IPS-18a (cell line): ENCODE data around the gene LBHD2.

Experiments
- H3K27ac ChIP-seq: one replicate; pipeline ENCODE4 v1.5.1; 2013; ENCODE audit warnings: low read length
- H3K27me3 ChIP-seq: one replicate; pipeline ENCODE4 v1.6.1; 2013; ENCODE audit warnings: mild to moderate bottlenecking, low read length; ENCODE audit not compliant: control insufficient read depth, insufficient read depth
- H3K36me3 ChIP-seq: one replicate; pipeline ENCODE4 v1.6.1; 2013; ENCODE audit warnings: low read depth, low read length; ENCODE audit not compliant: control insufficient read depth
- H3K4me1 ChIP-seq: one replicate; pipeline ENCODE4 v1.6.1; 2013; ENCODE audit warnings: low read depth, low read length; ENCODE audit not compliant: control insufficient read depth
- H3K4me3 ChIP-seq: one replicate; pipeline ENCODE4 v1.5.1; 2013; ENCODE audit warnings: low read length
- H3K9ac ChIP-seq: one replicate; pipeline ENCODE4 v1.6.1; 2013; ENCODE audit warnings: mild to moderate bottlenecking, low read length, moderate library complexity
- H3K9me3 ChIP-seq: one replicate; pipeline ENCODE4 v1.6.1; 2013; ENCODE audit warnings: low read depth, low read length; ENCODE audit not compliant: control insufficient read depth

The LBHD2 gene

DNA sequence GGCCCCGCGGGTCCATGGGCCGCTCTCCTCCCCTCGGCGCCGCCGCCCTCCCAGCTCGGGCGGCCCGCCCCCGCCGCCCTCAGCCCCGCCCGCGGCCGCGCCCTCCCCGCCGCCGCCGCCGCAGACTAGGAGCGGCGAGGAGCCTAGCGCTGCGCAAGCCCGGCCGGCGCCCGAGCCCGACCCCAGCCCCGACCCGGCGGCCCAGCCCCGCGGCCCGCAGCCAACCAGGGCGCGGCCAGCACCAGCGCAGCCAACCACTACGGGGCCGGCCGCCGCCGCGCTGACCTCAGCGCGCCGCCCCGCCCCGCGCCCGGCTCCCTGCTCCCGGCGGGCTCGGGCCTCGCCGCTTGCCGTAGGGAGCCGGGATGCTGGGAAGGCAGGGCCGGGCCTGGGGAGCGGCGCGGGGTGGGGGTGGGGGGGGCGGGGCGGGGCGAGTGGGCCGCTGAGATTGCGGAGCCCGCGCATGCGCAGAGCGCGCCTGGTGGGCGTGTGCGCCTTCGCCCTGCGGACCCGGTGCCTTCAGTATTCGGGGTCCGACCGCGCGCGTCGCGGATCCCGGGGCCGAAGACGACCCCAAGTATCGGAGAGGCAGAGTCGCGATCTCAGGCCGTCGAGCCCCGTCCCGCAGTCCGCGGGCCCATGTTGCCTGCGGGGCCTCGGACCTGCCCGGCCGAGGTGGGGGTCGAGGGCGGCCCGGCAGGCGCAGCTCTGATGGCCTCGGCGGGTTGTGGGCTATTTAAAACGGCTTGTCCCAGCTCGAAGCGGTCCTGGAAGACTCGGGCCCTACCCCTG is 26.4 kb upstream of the LBHD2 start, which contains the start of gene CDC42BPB:
TSS of gene CDC42BPB (minus strand) at position 178 of the 792 bp plus-strand sequence. CDS start 376 bp downstream, outside the sequence.
- H3K4me3 ChIP-seq: peak within 1 kb of the TSS; percentile 88
- no peak within 1 kb of the TSS for H3K27ac ChIP-seq
- no peaks in the 10 kb centered on the region for H3K27me3 ChIP-seq
- no peaks in the 10 kb centered on the region for H3K36me3 ChIP-seq
- peak within 1 kb of the TSS; percentile 58 for H3K9ac ChIP-seq
- H3K9me3 ChIP-seq: no peaks in the 10 kb centered on the region
- H3K4me1 ChIP-seq: peaks cover 6% of the 10 kb centered on the region

DNA sequence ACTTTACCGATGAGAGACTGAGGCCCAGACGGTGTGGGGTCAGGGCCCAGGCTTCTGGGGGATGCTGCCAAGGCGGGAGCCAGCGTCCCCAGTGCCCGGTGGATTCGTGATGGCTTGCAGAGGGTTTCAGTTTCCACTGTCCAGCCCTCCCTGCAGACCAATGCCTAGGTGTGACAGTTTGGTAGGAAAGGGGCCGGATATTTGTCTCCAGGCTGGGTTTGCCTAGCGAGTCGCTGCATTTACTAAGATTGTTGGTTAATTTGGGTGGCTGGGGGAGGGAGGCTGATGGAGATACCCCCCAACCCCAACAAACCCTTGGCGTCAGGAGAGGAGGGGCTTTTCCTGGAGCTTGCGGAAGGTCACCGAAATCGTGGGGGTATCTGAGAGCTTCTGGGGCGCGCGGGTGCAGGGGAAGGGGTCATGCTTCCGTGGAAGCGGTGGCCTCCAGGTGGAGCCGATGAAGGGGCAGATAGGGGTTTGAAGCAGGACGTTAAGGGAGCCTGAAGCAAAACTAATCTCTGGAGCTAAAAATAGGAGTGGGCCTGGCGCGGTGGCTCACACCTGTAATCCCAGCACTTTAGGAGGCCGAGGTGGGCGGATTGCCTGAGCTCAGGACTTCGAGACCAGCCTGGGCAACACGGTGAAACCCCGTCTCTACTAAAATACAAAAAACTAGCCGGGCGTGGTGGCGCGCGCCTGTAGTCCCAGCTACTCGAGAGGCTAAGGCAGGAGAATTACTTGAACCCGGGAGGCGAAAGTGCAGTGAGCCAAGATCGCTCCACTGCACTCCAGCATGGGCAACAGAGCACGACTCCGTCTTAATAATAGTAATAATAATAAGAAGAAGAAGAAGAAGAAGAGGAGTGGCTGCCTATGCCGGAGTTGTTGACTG is 25.6 kb upstream of the LBHD2 start:
- H3K27ac ChIP-seq: no peak overlapping the region
- H3K4me3 ChIP-seq: peak overlapping the region; percentile 88

DNA sequence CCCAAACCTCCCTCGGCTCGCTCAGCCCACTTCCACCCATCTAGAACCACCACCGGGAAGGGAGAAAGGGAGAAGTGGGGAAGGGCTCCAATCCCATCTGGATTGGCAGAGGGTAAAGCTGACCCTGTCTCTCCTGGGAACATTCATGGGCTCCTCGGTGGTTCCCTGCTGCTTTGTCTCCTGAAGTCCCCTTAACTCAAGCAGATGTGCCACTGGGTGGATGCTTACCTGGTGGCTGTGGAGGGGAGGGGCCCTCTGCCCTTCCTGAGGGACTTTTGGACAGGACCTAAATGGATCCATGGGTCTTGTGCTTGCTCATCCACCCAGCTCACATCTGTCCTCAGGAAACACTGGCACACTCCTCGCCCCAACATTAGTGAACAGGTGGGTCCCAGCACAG is 24.5 kb upstream of the LBHD2 start:
- Histone ChIP-seq H3K27me3 (no peaks in the 10 kb centered on the region), H3K36me3 (no peaks in the 10 kb centered on the region), H3K9me3 (no peaks in the 10 kb centered on the region), H3K4me1 (peaks cover 6% of the 10 kb centered on the region), H3K27ac (no peak overlapping the region), H3K9ac (no peak overlapping the region), H3K4me3 (no peak overlapping the region)

More for the DNA sequence above, 25.6 kb upstream of the LBHD2 start:
- Histone ChIP-seq H3K9ac (peak overlapping the region; percentile 58), H3K4me1 (peaks cover 6% of the 10 kb centered on the region), H3K36me3 (no peaks in the 10 kb centered on the region), H3K9me3 (no peaks in the 10 kb centered on the region), H3K27me3 (no peaks in the 10 kb centered on the region)

- Histone ChIP-seq H3K36me3 (no peaks in the 10 kb centered on the region), H3K4me3 (no peak overlapping the region), H3K4me1 (no peaks in the 10 kb centered on the region), H3K27ac (no peak overlapping the region), H3K27me3 (no peaks in the 10 kb centered on the region), H3K9me3 (no peaks in the 10 kb centered on the region), H3K9ac (no peak overlapping the region)
Observed at GRCh38 chr14:103061482-103061976, 22.5 kb upstream of the LBHD2 start.

- H3K4me3 ChIP-seq: no peak overlapping the region
- H3K36me3 ChIP-seq: no peaks in the 10 kb centered on the region
- no peaks in the 10 kb centered on the region for H3K4me1 ChIP-seq
- no peak overlapping the region for H3K9ac ChIP-seq
- no peak overlapping the region for H3K27ac ChIP-seq
- no peaks in the 10 kb centered on the region for H3K27me3 ChIP-seq
- H3K9me3 ChIP-seq: no peaks in the 10 kb centered on the region
Observed at GRCh38 chr14:103064436-103064835, 19.6 kb upstream of the LBHD2 start.

DNA sequence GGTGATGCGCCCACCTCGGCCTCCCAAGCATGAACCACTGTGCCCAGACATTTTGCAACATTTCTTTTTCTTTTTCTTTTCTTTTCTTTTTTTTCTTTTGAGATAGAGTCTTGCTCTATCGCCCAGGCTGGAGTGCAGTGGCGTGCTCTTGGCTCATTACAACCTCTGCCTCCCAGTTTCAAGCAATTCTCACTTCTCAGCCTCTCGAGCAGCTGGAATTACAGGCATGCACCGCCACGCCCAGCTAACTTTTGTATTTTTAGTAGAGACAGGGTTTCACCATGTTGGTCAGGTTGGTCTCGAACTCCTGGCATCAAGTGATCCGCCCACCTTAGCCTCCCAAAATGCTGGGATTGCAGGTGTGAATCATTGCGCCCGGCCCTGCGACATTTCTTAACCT is 19.0 kb upstream of the LBHD2 start:
- Histone ChIP-seq H3K27ac (no peak overlapping the region), H3K27me3 (no peaks in the 10 kb centered on the region), H3K4me1 (no peaks in the 10 kb centered on the region), H3K9ac (no peak overlapping the region), H3K9me3 (no peaks in the 10 kb centered on the region), H3K4me3 (no peak overlapping the region), H3K36me3 (no peaks in the 10 kb centered on the region)

DNA sequence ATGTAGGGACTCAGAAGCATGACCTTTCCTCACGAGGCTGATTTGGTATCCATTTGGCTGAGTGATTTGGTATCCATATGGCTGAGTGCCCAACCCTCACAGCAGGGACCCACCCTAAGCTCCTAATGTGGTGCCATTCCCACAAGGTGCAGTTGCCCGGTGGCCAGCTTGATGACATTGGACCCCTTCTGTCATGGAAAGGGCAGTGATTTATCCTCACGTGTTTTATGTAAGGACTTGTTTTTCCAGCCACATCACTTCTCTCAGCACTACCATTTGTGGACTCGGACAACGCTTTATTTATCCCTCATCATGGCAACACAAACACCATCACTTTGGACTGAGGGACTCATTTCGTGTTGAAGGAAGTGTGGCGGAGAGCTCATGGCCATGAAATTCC is 18.1 kb upstream of the LBHD2 start:
- Histone ChIP-seq H3K36me3 (no peaks in the 10 kb centered on the region), H3K27me3 (no peaks in the 10 kb centered on the region), H3K9ac (no peak overlapping the region), H3K27ac (no peak overlapping the region), H3K4me1 (no peaks in the 10 kb centered on the region), H3K9me3 (no peaks in the 10 kb centered on the region), H3K4me3 (no peak overlapping the region)

DNA sequence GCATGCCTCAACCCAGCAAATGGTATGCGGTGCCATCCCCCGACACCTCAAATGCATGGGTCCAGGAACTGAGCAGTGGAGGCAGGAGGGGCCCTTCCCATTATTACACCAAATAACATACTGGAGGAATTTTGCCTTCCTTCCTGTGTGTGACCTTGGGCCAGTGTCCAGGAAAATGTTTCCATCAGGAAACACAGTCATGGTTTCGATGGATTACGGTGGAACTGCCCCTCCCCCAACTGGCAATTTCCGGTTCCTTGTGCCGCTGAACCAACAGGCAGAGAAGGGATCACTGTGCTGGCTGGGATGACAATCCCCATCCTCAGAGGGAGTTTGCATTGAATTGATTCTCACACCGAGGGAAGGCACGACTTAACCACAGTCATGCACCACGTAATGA is 17.6 kb upstream of the LBHD2 start:
- Histone ChIP-seq H3K27ac (no peak overlapping the region), H3K27me3 (no peaks in the 10 kb centered on the region), H3K4me3 (no peak overlapping the region), H3K9ac (no peak overlapping the region), H3K9me3 (no peaks in the 10 kb centered on the region), H3K36me3 (no peaks in the 10 kb centered on the region), H3K4me1 (no peaks in the 10 kb centered on the region)

GRCh38 chr14:103067231-103067954 is 16.6 kb upstream of the LBHD2 start:
- H3K27me3 ChIP-seq: no peaks in the 10 kb centered on the region
- H3K27ac ChIP-seq: no peak overlapping the region

DNA sequence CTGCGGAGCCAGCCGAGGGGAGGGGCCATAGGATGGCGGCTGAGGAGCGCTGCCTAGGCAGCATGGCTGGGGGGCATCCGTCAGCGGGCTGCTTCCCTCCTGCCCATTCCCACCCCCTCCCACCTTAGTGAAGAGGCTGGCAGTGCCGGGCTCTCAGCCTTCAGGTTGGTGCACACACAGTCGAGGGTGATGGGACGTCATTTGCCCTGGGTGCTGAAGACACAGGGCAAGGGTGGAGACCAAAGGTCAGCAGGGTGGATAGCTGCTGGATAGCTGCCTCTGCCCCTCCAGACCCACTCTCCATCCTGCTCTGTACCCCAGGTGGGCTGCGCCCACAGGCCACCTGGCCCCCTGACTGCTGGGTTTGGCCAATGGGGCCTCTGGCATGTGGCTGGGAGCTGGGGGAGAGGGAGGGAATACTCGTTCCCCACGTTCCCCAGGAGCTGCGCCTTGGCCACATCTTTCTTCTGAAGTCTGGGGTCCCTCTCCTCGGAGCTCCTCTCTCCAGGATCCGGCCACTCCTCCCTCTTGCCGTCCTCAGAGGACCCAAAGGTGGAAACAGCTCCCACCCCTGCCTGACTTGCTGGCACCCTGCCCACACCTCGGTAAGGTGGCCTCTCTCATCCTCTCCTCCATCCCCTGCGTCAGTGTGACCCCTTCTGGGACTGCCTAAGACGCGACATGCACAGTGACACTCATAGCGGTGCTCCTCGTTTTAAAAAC is 15.5 kb upstream of the LBHD2 start:
- no peak overlapping the region for H3K27ac ChIP-seq
- no peaks in the 10 kb centered on the region for H3K4me1 ChIP-seq
- H3K27me3 ChIP-seq: no peaks in the 10 kb centered on the region
- H3K9me3 ChIP-seq: no peaks in the 10 kb centered on the region
- no peak overlapping the region for H3K9ac ChIP-seq
- no peak overlapping the region for H3K4me3 ChIP-seq
- no peaks in the 10 kb centered on the region for H3K36me3 ChIP-seq

More at GRCh38 chr14:103067231-103067954, 16.6 kb upstream of the LBHD2 start:
- no peak overlapping the region for H3K4me3 ChIP-seq
- no peak overlapping the region for H3K9ac ChIP-seq
- no peaks in the 10 kb centered on the region for H3K4me1 ChIP-seq
- no peaks in the 10 kb centered on the region for H3K9me3 ChIP-seq
- H3K36me3 ChIP-seq: no peaks in the 10 kb centered on the region
